ENCODE results near the gene NHSL2. TPM values are rescaled to one million over a fixed set of nuclear protein-coding genes. Genes with fewer than 3 reads are reported as not detected.

Gene NHSL2
- total RNA-seq, 1 donor from 2014 or later: not detected

- DNase-seq (ENCODE audit: low read depth) (no peak), FAIRE-seq (no peak)
- no peak for TF ChIP-seq CTCF (IDR thresholded peaks at IDR 0.05; ENCODE audit: insufficient read depth, low read length, severe bottlenecking)
- no peaks in the 10 kb centered on the region for H3K36me3 ChIP-seq (ENCODE audit: control insufficient read depth, insufficient read depth, low read length)
- H3K27me3 ChIP-seq (ENCODE audit: control insufficient read depth, insufficient read depth, low read length): no peaks in the 10 kb centered on the region
- H3K4me3 ChIP-seq (ENCODE audit: low read depth, low read length): no peak overlapping the region
These were observed 18.2 kb downstream of the NHSL2 start for GRCh38 chrX:71928856-71929255.

GRCh38 chrX:71930298-71930697 lies 19.7 kb downstream of the NHSL2 start:
- DNase-seq (ENCODE audit: low read depth) (no peak), FAIRE-seq (no peak)
- no peaks in the 10 kb centered on the region for H3K36me3 ChIP-seq (ENCODE audit: control insufficient read depth, insufficient read depth, low read length)
- no peak overlapping the region for H3K4me3 ChIP-seq (ENCODE audit: low read depth, low read length)
- H3K27me3 ChIP-seq (ENCODE audit: control insufficient read depth, insufficient read depth, low read length): no peaks in the 10 kb centered on the region
- no peak for TF ChIP-seq CTCF (IDR thresholded peaks at IDR 0.05; ENCODE audit: insufficient read depth, low read length, severe bottlenecking)

GRCh38 chrX:71935476-71935875 lies 24.8 kb downstream of the NHSL2 start:
- Histone ChIP-seq H3K36me3 (ENCODE audit: control insufficient read depth, insufficient read depth, low read length) (no peaks in the 10 kb centered on the region), H3K4me3 (ENCODE audit: low read depth, low read length) (no peak overlapping the region), H3K27me3 (ENCODE audit: control insufficient read depth, insufficient read depth, low read length) (no peaks in the 10 kb centered on the region)
- TF ChIP-seq CTCF (IDR thresholded peaks at IDR 0.05; ENCODE audit: insufficient read depth, low read length, severe bottlenecking): no peak
- no peak for FAIRE-seq
- DNase-seq (ENCODE audit: low read depth): no peak

GRCh38 chrX:71936632-71937031 lies 26.0 kb downstream of the NHSL2 start:
- no peak overlapping the region for H3K4me3 ChIP-seq (ENCODE audit: low read depth, low read length)
- FAIRE-seq (no peak), DNase-seq (ENCODE audit: low read depth) (no peak)
- no peaks in the 10 kb centered on the region for H3K36me3 ChIP-seq (ENCODE audit: control insufficient read depth, insufficient read depth, low read length)
- TF ChIP-seq CTCF (IDR thresholded peaks at IDR 0.05; ENCODE audit: insufficient read depth, low read length, severe bottlenecking): no peak
- H3K27me3 ChIP-seq (ENCODE audit: control insufficient read depth, insufficient read depth, low read length): no peaks in the 10 kb centered on the region

GRCh38 chrX:71938371-71938770 lies 27.7 kb downstream of the NHSL2 start:
- FAIRE-seq (no peak), DNase-seq (ENCODE audit: low read depth) (no peak)
- no peaks in the 10 kb centered on the region for H3K27me3 ChIP-seq (ENCODE audit: control insufficient read depth, insufficient read depth, low read length)
- no peak for TF ChIP-seq CTCF (IDR thresholded peaks at IDR 0.05; ENCODE audit: insufficient read depth, low read length, severe bottlenecking)
- H3K36me3 ChIP-seq (ENCODE audit: control insufficient read depth, insufficient read depth, low read length): no peaks in the 10 kb centered on the region
- H3K4me3 ChIP-seq (ENCODE audit: low read depth, low read length): no peak overlapping the region

- no peak for TF ChIP-seq CTCF (IDR thresholded peaks at IDR 0.05; ENCODE audit: insufficient read depth, low read length, severe bottlenecking)
- no peaks in the 10 kb centered on the region for H3K36me3 ChIP-seq (ENCODE audit: control insufficient read depth, insufficient read depth, low read length)
- DNase-seq (ENCODE audit: low read depth) (no peak), FAIRE-seq (no peak)
- no peak overlapping the region for H3K4me3 ChIP-seq (ENCODE audit: low read depth, low read length)
- no peaks in the 10 kb centered on the region for H3K27me3 ChIP-seq (ENCODE audit: control insufficient read depth, insufficient read depth, low read length)
These were observed 30.5 kb downstream of the NHSL2 start for GRCh38 chrX:71941145-71941544.
